D341Med (cell line): ENCODE measurements around the gene RABGAP1L.

ENCODE experiments used
- DNase-seq: peaks from one replicate; pipeline ENCODE4 v3.0.0; 2012; ENCODE audit warnings: low spot score

Gene RABGAP1L

DNA sequence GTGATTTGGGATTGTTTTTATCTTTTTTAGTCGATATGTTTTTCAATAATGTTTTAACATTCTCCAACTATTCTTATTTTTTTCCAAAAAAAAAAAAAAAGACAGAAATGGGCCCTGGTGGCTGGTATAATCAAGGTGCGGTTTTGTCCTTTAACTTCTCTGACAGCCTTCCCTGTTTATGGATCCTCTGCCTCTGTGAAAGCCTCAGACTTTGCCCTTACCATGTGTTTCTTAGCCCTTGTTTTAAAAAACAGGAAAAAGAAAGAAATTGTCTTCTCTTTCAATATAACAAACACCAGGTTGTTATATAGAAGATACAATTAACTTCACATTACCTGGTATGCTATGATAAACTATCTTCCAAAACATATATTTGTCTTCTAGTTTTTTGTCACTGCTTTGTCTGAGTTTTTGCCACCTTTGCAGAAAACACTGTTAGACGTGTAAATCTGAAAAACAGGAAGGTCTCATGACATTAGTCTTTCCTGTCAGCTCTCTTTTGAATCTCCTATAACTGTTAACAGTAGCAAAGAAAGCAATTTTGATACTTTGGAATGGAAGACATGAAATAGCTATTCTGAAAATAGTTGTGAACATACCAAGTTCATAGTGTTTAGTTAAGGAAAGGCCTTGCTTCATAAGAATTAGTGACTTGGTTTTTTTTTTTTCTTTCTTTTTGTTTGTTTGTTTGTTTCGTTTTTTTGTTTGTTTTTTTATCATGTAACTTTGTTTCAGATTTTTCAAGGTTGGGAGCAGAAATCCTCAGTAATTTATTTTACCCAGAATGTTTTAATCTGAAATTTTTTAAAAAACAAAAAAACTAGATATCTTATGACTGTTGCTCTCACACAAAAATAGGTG is 808.8 kb downstream of the RABGAP1L start:
- no peak for DNase-seq

DNA sequence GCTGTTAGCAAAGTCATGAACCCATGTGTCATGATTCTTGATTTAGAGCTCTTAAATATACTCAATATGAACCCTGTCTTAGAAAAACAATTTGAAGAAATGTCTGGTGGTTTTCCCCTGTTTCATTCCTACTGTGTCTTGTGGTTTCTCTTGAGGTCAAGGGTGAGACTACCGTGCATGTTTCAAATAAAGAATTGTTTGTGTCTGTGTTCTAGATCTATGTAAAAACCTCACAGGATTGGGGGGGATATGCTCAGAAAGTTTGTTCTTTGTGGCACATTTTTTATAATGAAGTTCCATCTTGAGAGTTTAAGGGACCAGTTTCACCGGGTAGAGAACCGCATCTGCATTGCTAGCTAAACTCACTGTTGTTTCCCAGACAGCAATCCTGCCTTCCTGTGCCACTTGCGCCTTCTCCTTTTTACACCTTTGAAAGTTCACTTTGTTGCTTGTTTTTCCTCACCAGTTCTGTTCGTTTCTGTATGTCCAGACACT is 809.5 kb downstream of the RABGAP1L start:
- DNase-seq, result no peak

GRCh38 chr1:174969977-174970376 is 810.7 kb downstream of the RABGAP1L start:
- no peak for DNase-seq

DNA sequence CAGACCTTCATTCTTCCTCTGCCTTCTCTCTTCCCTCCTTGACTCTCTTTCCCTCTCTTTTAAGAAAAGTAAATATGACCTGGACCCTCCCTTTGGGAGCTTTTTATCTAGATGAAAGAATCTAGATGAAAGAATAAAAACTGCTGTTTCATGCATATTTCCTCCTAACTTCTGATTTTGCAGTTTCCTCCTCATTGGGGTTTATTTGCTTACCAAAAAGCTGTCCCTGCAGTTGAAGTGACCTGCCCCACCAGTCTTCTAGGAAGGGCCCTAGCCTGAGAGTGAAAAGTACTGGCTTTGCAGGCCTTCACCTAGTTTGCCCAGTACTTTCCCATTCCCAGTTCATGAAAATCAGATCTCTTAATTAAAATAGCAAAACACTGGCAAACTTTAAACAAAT is 812.1 kb downstream of the RABGAP1L start:
- DNase-seq, result no peak

DNA sequence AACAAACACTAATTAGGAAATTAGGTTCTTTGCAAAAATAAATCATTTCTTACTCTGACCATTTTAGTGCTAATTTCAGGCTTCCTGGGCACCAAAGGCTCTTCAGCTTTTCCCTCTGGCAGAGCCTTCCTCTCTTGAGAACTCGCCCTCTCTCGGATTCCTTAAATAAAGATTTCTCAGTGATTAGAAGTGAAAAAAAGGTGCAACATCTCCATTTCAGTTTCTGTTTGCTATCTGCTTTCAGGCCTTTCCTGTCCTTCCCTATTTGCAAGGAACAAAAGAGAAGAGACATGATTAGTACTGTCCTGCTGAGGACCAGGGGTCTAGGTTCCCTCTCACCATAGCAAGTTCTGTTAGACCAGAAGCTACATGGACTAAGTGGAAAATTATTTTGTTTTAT is 812.6 kb downstream of the RABGAP1L start:
- no peak for DNase-seq

- no peak for DNase-seq
Measured at GRCh38 chr1:174974711-174975119, 815.4 kb downstream of the RABGAP1L start.

DNA sequence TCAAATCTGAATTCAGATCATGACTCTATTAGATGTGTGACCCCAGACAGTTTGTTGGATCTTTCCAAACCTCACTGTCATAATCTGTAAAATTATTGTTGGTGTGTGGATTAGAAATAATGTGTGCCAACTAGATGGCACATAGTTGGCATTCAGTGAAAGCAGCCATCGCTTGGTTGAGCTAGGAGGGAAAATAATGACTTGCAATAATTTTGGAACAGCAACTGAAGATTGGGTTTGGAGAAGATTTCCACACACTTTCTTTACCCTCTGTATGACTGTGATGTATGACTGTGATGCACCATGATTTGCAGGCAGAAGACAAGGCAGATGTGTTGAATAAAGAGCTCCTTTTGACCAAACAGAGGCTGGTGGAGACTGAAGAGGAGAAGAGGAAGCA is 816.4 kb downstream of the RABGAP1L start:
- no peak for DNase-seq

- DNase-seq, result no peak
Measured at GRCh38 chr1:174976436-174977108, 817.3 kb downstream of the RABGAP1L start.

GRCh38 chr1:174982971-174983689 is 823.8 kb downstream of the RABGAP1L start:
- peak; percentile 36 for DNase-seq

- no peak for DNase-seq
Measured at GRCh38 chr1:174984952-174985351, 825.6 kb downstream of the RABGAP1L start.

GRCh38 chr1:174988539-174988938 is 829.2 kb downstream of the RABGAP1L start:
- no peak for DNase-seq

DNA sequence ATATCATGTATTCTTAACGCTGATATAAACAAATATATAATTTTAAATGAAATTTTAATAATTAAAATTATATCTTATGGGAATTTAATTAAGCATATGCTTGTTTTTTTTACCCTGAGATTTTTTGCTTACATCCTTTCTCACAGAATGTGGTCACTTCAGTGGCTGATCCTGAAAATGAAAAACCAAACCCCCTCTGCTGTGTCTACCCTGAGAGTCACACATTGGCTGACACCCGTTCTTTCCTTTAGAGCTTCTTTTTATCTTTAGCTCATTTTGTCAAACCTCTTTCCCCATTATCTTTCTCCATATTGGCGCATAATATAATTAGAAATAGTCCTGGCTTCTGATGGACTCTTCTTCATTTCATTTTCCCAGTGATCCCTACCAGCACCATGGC is 829.7 kb downstream of the RABGAP1L start:
- no peak for DNase-seq

- DNase-seq, result no peak
Measured at GRCh38 chr1:174989536-174990220, 830.4 kb downstream of the RABGAP1L start.

- DNase-seq, result no peak
Measured at GRCh38 chr1:174990382-174990999, 831.2 kb downstream of the RABGAP1L start.

GRCh38 chr1:174991473-174991872 is 832.2 kb downstream of the RABGAP1L start:
- no peak for DNase-seq

DNA sequence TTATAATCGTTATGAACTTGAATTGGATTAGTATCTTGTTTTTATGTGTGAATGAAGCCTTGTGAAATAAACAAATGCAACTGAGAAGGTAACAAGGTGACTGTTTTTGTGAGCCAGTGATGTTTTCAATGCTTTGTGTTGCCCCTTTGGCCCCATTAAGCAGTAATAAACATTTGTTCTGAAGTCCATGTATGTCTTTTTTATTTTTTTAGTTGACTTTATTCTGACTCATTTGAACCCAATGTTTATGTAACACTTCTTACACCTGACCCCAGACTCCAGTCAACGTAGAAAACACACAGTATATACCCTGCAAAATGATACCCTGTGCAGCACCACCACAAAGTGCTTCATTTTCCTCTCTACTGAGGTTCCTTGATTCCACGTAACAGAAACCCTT is 835.8 kb downstream of the RABGAP1L start:
- no peak for DNase-seq

DNA sequence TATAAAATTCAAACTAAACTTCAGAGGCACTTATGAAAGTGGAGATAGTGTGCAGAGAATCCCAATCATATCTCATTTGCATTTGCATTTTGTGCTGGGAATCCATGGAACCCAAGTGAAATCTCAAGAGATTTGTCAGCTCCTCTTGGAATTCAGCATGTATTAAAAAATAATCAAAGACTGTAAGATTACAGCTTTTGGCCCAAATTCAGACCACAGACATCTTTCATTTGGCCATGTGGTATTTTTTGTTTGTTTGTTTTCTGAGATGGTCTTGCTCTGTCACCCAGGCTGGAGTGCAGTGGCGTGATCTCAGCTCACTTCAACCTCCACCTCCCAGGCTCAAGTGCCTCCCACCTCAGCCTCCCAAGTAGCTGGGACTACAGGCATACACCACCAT is 836.6 kb downstream of the RABGAP1L start:
- DNase-seq, result no peak

- no peak for DNase-seq
Measured at GRCh38 chr1:174996476-174996875, 837.2 kb downstream of the RABGAP1L start.

- DNase-seq, result no peak
Measured at GRCh38 chr1:174997041-174997440, 837.7 kb downstream of the RABGAP1L start.

- peak; percentile 54 for DNase-seq
Measured at GRCh38 chr1:174998569-174999215, 839.4 kb downstream of the RABGAP1L start.
